ENCODE measurements around the gene DGKZ.

GRCh38 chr11:46337626-46338345, 9.5 kb upstream of the DGKZ start:
- TF ChIP-seq CTCF (IDR thresholded peaks at IDR 0.05; ENCODE audit: low read depth, low read length): no peak
- no peak for TF ChIP-seq MYC (IDR thresholded peaks at IDR 0.05; ENCODE audit: low read depth, low read length)
